GM18868 (cell line): Measurements from ENCODE around the gene DROSHA.
"Not testable (repeated sequence)": the region's sequence is repeated elsewhere in the genome, so short reads cannot be mapped to it uniquely, and the experiment has no call there.

Source experiments
- ATAC-seq: cut with Tn5 transposase; IDR thresholded peaks from one replicate; pipeline ENCODE4 v1.9.1; 2021; ENCODE audit warnings: mild to moderate bottlenecking, moderate library complexity; ENCODE audit not compliant: unreplicated experiment

DROSHA gene

GRCh38 chr5:31416547-31416946 lies 115.3 kb downstream of the DROSHA start:
- ATAC-seq = no peak

- ATAC-seq = no peak
Measured at GRCh38 chr5:31415960-31416359, 115.9 kb downstream of the DROSHA start.

- ATAC-seq = no peak
Measured at GRCh38 chr5:31415009-31415923, 116.6 kb downstream of the DROSHA start.

- no peak for ATAC-seq
Measured at GRCh38 chr5:31413030-31413812, 118.7 kb downstream of the DROSHA start.

GRCh38 chr5:31412324-31412723 lies 119.6 kb downstream of the DROSHA start:
- no peak for ATAC-seq

GRCh38 chr5:31410089-31410488 lies 121.8 kb downstream of the DROSHA start:
- no peak for ATAC-seq

GRCh38 chr5:31408814-31409213 lies 123.1 kb downstream of the DROSHA start:
- ATAC-seq = no peak

GRCh38 chr5:31407921-31408693 lies 123.8 kb downstream of the DROSHA start:
- no peak for ATAC-seq

GRCh38 chr5:31404325-31404724 lies 127.6 kb downstream of the DROSHA start:
- no peak for ATAC-seq

GRCh38 chr5:31401691-31402090 lies 130.2 kb downstream of the DROSHA start:
- ATAC-seq = no peak

GRCh38 chr5:31397926-31398557 lies 133.9 kb downstream of the DROSHA start:
- ATAC-seq = no peak

GRCh38 chr5:31396611-31397295 lies 135.1 kb downstream of the DROSHA start:
- ATAC-seq = no peak

- not testable (repeated sequence) for ATAC-seq
Measured at GRCh38 chr5:31395450-31396045, 136.3 kb downstream of the DROSHA start.

- no peak for ATAC-seq
Measured at GRCh38 chr5:31393126-31393525, 138.8 kb downstream of the DROSHA start.

GRCh38 chr5:31392061-31392460 lies 139.8 kb downstream of the DROSHA start:
- no peak for ATAC-seq

- peak; percentile 79 for ATAC-seq
Measured at GRCh38 chr5:31390256-31390655, 141.6 kb downstream of the DROSHA start.

GRCh38 chr5:31385774-31386537 lies 145.9 kb downstream of the DROSHA start:
- ATAC-seq = no peak

GRCh38 chr5:31383734-31384133 lies 148.2 kb downstream of the DROSHA start:
- no peak for ATAC-seq
